GM12872 (cell line): ENCODE data around the gene ZNF76.
A peak's percentile ranks its signal among the peaks of the same experiment; 100 is the strongest.

Experiments
- CTCF ChIP-seq: IDR thresholded peaks from 3 replicates; pipeline ENCODE4 v1.5.1; 2011; ENCODE audit warnings: low read depth, mild to moderate bottlenecking, low read length, moderate library complexity; ENCODE audit not compliant: insufficient read depth

ZNF76 gene

GRCh38 chr6:35328108-35328723 is 68.7 kb downstream of the ZNF76 start:
- no peak for TF ChIP-seq CTCF

DNA sequence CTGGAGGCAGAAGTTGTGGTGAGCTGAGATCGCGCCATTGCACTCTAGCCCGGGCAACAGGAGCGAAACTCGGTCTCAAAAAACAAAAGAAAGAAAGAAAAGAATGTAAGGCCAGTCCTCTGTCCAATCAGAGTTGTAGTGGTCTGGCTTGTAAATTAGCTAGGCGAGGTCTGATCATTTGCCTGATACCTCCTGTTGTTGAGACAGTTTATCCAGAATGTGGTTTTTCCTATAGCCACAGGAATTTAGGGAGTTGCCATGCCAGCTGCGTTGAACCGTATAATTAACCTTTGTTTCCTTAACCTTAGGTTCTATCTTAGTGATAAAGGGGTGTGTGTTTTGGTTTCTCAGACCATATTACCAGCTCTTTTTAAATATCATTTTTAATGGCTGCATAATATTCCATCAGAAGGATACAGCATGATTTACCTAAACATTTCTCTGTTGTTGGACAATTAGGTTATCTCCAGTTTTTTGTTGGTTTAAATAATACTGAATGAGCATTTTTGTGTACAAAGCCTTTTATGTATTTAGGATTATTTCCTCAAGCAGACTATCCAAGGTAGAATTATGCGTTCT is 71.1 kb downstream of the ZNF76 start:
- no peak for TF ChIP-seq CTCF

GRCh38 chr6:35332074-35332887 is 72.7 kb downstream of the ZNF76 start:
- TF ChIP-seq CTCF: peak; percentile 18; the same call in 1 of the 3 replicates

DNA sequence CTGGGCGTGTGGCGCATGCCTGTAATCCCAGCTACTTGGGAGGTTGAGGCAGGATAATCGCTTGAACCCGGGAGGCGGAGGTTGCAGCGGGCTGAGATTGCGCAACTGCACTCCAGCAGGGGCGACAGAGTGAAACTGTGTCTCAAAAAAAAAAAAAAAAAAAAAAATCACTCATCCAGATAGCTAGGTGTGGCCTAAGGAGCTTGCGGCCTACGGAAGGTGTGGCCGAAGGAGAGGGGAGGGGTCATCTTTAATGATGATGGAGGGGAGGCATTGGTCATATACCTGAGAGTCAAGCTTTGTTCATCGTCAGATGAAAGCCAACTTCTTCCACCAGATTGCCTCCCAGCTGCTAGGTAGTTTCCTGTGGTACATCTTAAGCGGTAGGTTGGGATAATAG is 82.0 kb downstream of the ZNF76 start:
- TF ChIP-seq CTCF: no peak

GRCh38 chr6:35342258-35343091 is 82.9 kb downstream of the ZNF76 start, which contains the start of gene PPARD:
Gene PPARD, plus strand, starts transcription at chr6:35342558. Its CDS starts 68,530 bp downstream, at chr6:35411088.
- peak; percentile 87 for TF ChIP-seq CTCF

DNA sequence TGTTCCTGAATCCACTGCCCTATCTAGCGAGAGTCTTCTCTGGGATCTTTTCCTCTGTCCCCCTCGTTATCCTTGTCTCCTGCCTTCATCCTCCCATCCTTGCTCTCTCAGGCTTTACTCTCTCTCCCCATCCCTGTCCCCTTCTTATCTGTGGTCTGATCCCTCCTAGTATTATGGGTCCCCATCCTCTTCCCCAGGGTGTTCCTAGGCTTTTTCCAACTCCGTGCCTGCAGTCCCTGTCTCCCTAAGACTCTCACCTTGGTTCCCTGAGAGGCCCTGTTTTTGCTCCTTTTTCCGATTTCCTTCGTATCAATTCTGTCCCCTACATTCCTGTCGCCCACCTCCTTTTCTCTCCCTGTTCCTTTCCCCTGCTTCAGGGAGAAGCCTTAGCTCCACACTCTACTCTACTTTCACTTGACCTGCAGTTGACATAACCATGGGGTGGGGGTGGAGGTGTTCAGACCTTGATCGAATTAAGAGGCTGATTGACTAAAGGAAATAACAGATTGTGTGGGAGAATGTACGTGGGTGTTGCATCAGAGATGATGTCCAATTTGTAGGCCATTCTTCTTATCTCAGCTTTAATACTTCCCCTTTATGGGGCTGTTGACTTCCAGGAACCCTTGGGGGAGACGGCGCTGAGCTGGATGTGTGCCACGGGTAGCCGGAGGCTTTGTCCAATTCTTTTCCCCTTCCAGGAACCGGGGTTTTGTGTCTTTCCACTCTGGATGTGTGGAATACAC is 83.7 kb downstream of the ZNF76 start:
- TF ChIP-seq CTCF: no peak
